WTC11 (cell line): Measurements from ENCODE around the gene RYR2. TPM values are rescaled to one million over a fixed set of nuclear protein-coding genes. Genes with fewer than 3 reads are reported as not detected.

Experiments used
- ATAC-seq: fragments of 200-7000 bp; cut with Tn5 transposase; 2 replicates; pipeline ENCODE4 v1.10.0; 2021; ENCODE audit warnings: mild to moderate bottlenecking, moderate library complexity
- CTCF ChIA-PET: fragments of 300-600 bp; sonication (Branson Sonifier 250); formaldehyde crosslinking; loops from one replicate; lab custom pipeline; 2021; ENCODE audit warnings: antibody characterized with exemption; lab: Charles Lee
- POLR2A ChIA-PET: fragments of 350-600 bp; sonication (Branson Sonifier 250); formaldehyde crosslinking; loops from one replicate; lab custom pipeline; 2021; ENCODE audit warnings: antibody characterized with exemption; lab: Charles Lee
- DNase-seq: peaks from one replicate; pipeline ENCODE4 v3.0.0; 2021; ENCODE audit warnings: low spot score
- H3K27ac Mint-ChIP-seq: 2 replicates; pipeline ENCODE4 v1.8.0; 2021; ENCODE audit warnings: mixed read lengths
- H3K27me3 Mint-ChIP-seq: 2 replicates; pipeline ENCODE4 v1.8.0; 2021; ENCODE audit warnings: low read depth, mild to moderate bottlenecking, moderate library complexity, mixed read lengths
- H3K36me3 Mint-ChIP-seq: 2 replicates; pipeline ENCODE4 v1.8.0; 2021; ENCODE audit warnings: mixed read lengths
- H3K4me1 Mint-ChIP-seq: 2 replicates; pipeline ENCODE4 v1.8.0; 2022; ENCODE audit warnings: mixed read lengths
- H3K4me3 Mint-ChIP-seq: 2 replicates; pipeline ENCODE4 v1.8.0; 2021; ENCODE audit warnings: mild to moderate bottlenecking, moderate library complexity, mixed read lengths
- H3K9me3 Mint-ChIP-seq: 2 replicates; pipeline ENCODE4 v1.8.0; 2021; ENCODE audit warnings: mixed read lengths
- CREB1 ChIP-seq: sonication (generic); formaldehyde crosslinking; IDR thresholded peaks from 2 replicates; pipeline ENCODE4 v1.8.0; 2023; ENCODE audit warnings: mild to moderate bottlenecking, missing genetic modification reagents
- FOXJ3 ChIP-seq: sonication (generic); formaldehyde crosslinking; IDR thresholded peaks from 2 replicates; pipeline ENCODE4 v1.9.0; 2021; ENCODE audit warnings: missing genetic modification reagents, mild to moderate bottlenecking, borderline replicate concordance
- FOXP1 ChIP-seq: sonication (generic); formaldehyde crosslinking; IDR thresholded peaks from 2 replicates; pipeline ENCODE4 v1.8.0; 2022; ENCODE audit warnings: missing genetic modification reagents, mild to moderate bottlenecking, moderate library complexity, borderline replicate concordance
- GRHL2 ChIP-seq: fragments of 250-450 bp; sonication (Bioruptor Pico); IDR thresholded peaks from 2 replicates; pipeline ENCODE4 v1.8.0; 2022; ENCODE audit warnings: mild to moderate bottlenecking, moderate library complexity; ENCODE audit not compliant: insufficient replicate concordance, severe bottlenecking
- HMGA2 ChIP-seq: fragments of 250-450 bp; sonication (Bioruptor Pico); IDR thresholded peaks from 2 replicates; pipeline ENCODE4 v1.4.0; 2021; ENCODE audit warnings: mild to moderate bottlenecking, moderate library complexity
- MXD4 ChIP-seq: fragments of 250-450 bp; sonication (Bioruptor Pico); IDR thresholded peaks from 2 replicates; pipeline ENCODE4 v1.8.0; 2021; ENCODE audit warnings: mild to moderate bottlenecking, moderate library complexity, borderline replicate concordance
- MYBL2 ChIP-seq: sonication (generic); formaldehyde crosslinking; IDR thresholded peaks from 2 replicates; pipeline ENCODE4 v1.8.1; 2023; ENCODE audit warnings: mild to moderate bottlenecking, moderate library complexity, missing genetic modification reagents
- NFE2L1 ChIP-seq: sonication (generic); formaldehyde crosslinking; IDR thresholded peaks from 2 replicates; pipeline ENCODE4 v1.8.1; 2023; ENCODE audit warnings: missing genetic modification reagents
- NR1H2 ChIP-seq: sonication (generic); formaldehyde crosslinking; IDR thresholded peaks from 2 replicates; pipeline ENCODE4 v1.9.0; 2021; ENCODE audit warnings: mild to moderate bottlenecking, moderate library complexity, missing genetic modification reagents
- OVOL2 ChIP-seq: fragments of 250-450 bp; sonication (Bioruptor Pico); IDR thresholded peaks from 2 replicates; pipeline ENCODE4 v1.9.0; 2021; ENCODE audit warnings: mild to moderate bottlenecking, borderline replicate concordance
- PRRX2 ChIP-seq: fragments of 250-450 bp; sonication (Bioruptor Pico); IDR thresholded peaks from 2 replicates; pipeline ENCODE4 v1.8.0; 2021; ENCODE audit warnings: mild to moderate bottlenecking
- ZNF138 ChIP-seq: sonication (generic); formaldehyde crosslinking; conservative IDR thresholded peaks from 2 replicates; pipeline ENCODE4 v1.8.1; 2022; ENCODE audit warnings: mild to moderate bottlenecking, moderate library complexity, missing genetic modification reagents
- total RNA-seq: library from RNA; stranded (reverse); gene quantifications from 3 replicates; pipeline ENCODE4 v1.2.3, GENCODE V29; 2021
- TF ChIP-seq, protein P1 (sequence below): sonication (generic); formaldehyde crosslinking; IDR thresholded peaks from 2 replicates; pipeline ENCODE4 v1.8.1; 2023; ENCODE audit warnings: mild to moderate bottlenecking, missing genetic modification reagents
- TF ChIP-seq, protein P2 (sequence below): sonication (generic); formaldehyde crosslinking; conservative IDR thresholded peaks from 2 replicates; pipeline ENCODE4 v1.8.1; 2022; ENCODE audit warnings: mild to moderate bottlenecking, missing genetic modification reagents
- TF ChIP-seq, protein P3 (sequence below): sonication (generic); formaldehyde crosslinking; IDR thresholded peaks from 2 replicates; pipeline ENCODE4 v1.8.0; 2023; ENCODE audit warnings: mild to moderate bottlenecking, missing genetic modification reagents
- TF ChIP-seq, protein P4 (sequence below): sonication (generic); formaldehyde crosslinking; IDR thresholded peaks from 2 replicates; pipeline ENCODE4 v1.8.1; 2022; ENCODE audit warnings: low read depth, missing genetic modification reagents, borderline replicate concordance
- TF ChIP-seq, protein P5 (sequence below): sonication (generic); formaldehyde crosslinking; IDR thresholded peaks from 2 replicates; pipeline ENCODE4 v1.8.1; 2022; ENCODE audit warnings: mild to moderate bottlenecking, missing genetic modification reagents, moderate library complexity, borderline replicate concordance

The RYR2 gene
- total RNA-seq, 1 experiment from 2014 or later: 7.9 TPM

DNA sequence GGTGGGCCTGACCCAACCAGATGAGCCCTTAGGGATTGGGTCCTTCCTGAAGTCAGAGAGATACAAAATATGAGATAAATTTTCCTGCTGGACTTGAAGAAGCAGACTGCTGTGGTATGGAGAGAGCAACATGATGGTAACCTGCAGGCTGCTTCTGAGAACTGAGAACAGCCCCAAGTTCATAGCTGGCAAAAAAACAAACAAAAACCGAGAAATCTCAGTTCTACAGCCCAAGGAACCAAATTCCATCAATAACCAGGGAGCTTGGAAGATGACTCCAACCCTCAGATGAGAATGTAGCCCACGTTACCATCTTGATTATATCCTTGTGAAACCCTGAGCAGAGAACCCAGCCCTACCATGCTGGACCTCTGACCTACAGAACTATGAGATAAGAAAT, 532.6 kb downstream of the RYR2 start:
- no peaks in the 10 kb centered on the region for H3K27me3 Mint-ChIP-seq
- no peak overlapping the region for H3K27ac Mint-ChIP-seq
- DNase-seq (no peak), ATAC-seq (no peak)
- peaks cover 38% of the 10 kb centered on the region for H3K36me3 Mint-ChIP-seq
- H3K4me1 Mint-ChIP-seq: no peaks in the 10 kb centered on the region
- ChIA-PET CTCF (no interaction called here), POLR2A (no interaction called here)
- H3K9me3 Mint-ChIP-seq: peaks cover 48% of the 10 kb centered on the region
- H3K4me3 Mint-ChIP-seq: no peak overlapping the region
- TF ChIP-seq ZNF138 (CRISPR knock-in tag) (no peak), PRRX2 (CRISPR knock-in tag) (no peak), GRHL2 (CRISPR knock-in tag) (no peak), NFE2L1 (CRISPR knock-in tag) (no peak), NR1H2 (no peak), HMGA2 (CRISPR knock-in tag) (no peak), MYBL2 (no peak), OVOL2 (CRISPR knock-in tag) (no peak)
- TF ChIP-seq, protein P1, sequence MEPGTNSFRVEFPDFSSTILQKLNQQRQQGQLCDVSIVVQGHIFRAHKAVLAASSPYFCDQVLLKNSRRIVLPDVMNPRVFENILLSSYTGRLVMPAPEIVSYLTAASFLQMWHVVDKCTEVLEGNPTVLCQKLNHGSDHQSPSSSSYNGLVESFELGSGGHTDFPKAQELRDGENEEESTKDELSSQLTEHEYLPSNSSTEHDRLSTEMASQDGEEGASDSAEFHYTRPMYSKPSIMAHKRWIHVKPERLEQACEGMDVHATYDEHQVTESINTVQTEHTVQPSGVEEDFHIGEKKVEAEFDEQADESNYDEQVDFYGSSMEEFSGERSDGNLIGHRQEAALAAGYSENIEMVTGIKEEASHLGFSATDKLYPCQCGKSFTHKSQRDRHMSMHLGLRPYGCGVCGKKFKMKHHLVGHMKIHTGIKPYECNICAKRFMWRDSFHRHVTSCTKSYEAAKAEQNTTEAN: no peak
- TF ChIP-seq, protein P2, sequence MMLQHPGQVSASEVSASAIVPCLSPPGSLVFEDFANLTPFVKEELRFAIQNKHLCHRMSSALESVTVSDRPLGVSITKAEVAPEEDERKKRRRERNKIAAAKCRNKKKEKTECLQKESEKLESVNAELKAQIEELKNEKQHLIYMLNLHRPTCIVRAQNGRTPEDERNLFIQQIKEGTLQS (CRISPR knock-in tag): no peak
- TF ChIP-seq, protein P3, sequence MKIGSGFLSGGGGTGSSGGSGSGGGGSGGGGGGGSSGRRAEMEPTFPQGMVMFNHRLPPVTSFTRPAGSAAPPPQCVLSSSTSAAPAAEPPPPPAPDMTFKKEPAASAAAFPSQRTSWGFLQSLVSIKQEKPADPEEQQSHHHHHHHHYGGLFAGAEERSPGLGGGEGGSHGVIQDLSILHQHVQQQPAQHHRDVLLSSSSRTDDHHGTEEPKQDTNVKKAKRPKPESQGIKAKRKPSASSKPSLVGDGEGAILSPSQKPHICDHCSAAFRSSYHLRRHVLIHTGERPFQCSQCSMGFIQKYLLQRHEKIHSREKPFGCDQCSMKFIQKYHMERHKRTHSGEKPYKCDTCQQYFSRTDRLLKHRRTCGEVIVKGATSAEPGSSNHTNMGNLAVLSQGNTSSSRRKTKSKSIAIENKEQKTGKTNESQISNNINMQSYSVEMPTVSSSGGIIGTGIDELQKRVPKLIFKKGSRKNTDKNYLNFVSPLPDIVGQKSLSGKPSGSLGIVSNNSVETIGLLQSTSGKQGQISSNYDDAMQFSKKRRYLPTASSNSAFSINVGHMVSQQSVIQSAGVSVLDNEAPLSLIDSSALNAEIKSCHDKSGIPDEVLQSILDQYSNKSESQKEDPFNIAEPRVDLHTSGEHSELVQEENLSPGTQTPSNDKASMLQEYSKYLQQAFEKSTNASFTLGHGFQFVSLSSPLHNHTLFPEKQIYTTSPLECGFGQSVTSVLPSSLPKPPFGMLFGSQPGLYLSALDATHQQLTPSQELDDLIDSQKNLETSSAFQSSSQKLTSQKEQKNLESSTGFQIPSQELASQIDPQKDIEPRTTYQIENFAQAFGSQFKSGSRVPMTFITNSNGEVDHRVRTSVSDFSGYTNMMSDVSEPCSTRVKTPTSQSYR (CRISPR knock-in tag): no peak

DNA sequence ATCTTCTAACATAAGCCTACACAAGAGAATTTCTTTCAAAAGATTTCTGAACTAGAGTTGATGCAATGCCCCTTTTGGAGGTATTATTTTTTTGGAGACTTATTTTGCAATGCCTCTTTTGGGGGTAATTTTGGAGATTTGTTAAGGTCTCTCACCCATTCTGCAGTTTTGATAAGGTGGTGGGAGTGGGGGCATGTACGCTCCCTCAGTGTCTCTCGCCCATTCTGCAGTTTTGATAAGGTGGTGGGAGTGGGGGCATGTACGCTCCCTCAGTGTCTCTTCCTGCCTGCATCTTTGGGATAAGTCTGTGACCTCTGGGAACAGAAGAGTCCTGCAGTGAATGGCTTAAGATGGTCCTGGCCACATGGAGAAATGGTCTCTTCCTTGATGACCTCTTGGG, 536.6 kb downstream of the RYR2 start:
- DNase-seq (no peak), ATAC-seq (no peak)
- no peaks in the 10 kb centered on the region for H3K4me1 Mint-ChIP-seq
- H3K4me3 Mint-ChIP-seq: no peak overlapping the region
- no peaks in the 10 kb centered on the region for H3K27me3 Mint-ChIP-seq
- peaks cover 56% of the 10 kb centered on the region for H3K9me3 Mint-ChIP-seq
- ChIA-PET CTCF (no interaction called here), POLR2A (no interaction called here)
- no peak for TF ChIP-seq FOXJ3 (CRISPR knock-in tag)
- TF ChIP-seq CREB1 (CRISPR knock-in tag): no peak
- TF ChIP-seq FOXP1 (CRISPR knock-in tag): no peak
- no peak for TF ChIP-seq MXD4 (CRISPR knock-in tag)
- peaks cover 36% of the 10 kb centered on the region for H3K36me3 Mint-ChIP-seq
- no peak overlapping the region for H3K27ac Mint-ChIP-seq

DNA sequence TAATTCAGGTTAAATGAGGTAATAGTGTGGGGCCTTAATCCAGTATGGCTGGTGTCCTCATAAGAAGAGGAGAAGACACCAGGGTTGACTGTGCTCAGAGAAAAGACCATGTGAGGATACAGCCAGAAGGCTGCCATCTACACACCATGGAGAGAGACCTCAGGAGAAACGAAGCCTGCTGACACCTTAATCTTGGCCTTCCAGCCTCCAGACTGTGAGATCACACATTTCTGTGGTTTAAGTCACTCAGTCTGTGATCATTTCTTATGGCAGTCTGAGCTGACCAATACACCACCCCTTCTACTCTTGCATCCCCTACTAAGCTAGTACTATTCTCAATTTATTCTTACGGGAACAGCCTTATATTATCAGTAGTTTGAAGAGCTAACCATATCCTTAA, 538.7 kb downstream of the RYR2 start:
- POLR2A ChIA-PET: no interaction called here
- Mint-ChIP-seq H3K4me3 (no peak overlapping the region), H3K9me3 (peaks cover 35% of the 10 kb centered on the region), H3K4me1 (no peaks in the 10 kb centered on the region), H3K27me3 (no peaks in the 10 kb centered on the region), H3K27ac (no peak overlapping the region), H3K36me3 (peaks cover 16% of the 10 kb centered on the region)
- DNase-seq: no peak
- no peak for ATAC-seq
- CTCF ChIA-PET: interaction anchor here (0.6 kb wide), 1 partner anchor 19 kb away, joined by 3 read pairs; no protein-coding TSS in a partner anchor
- TF ChIP-seq HMGA2 (CRISPR knock-in tag): no peak
- TF ChIP-seq, protein P4, sequence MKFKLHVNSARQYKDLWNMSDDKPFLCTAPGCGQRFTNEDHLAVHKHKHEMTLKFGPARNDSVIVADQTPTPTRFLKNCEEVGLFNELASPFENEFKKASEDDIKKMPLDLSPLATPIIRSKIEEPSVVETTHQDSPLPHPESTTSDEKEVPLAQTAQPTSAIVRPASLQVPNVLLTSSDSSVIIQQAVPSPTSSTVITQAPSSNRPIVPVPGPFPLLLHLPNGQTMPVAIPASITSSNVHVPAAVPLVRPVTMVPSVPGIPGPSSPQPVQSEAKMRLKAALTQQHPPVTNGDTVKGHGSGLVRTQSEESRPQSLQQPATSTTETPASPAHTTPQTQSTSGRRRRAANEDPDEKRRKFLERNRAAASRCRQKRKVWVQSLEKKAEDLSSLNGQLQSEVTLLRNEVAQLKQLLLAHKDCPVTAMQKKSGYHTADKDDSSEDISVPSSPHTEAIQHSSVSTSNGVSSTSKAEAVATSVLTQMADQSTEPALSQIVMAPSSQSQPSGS (CRISPR knock-in tag): no peak
- TF ChIP-seq, protein P5, sequence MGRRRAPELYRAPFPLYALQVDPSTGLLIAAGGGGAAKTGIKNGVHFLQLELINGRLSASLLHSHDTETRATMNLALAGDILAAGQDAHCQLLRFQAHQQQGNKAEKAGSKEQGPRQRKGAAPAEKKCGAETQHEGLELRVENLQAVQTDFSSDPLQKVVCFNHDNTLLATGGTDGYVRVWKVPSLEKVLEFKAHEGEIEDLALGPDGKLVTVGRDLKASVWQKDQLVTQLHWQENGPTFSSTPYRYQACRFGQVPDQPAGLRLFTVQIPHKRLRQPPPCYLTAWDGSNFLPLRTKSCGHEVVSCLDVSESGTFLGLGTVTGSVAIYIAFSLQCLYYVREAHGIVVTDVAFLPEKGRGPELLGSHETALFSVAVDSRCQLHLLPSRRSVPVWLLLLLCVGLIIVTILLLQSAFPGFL: no peak
